ENCODE results near the gene SLC38A2.
"Not testable (repeated sequence)": the region's sequence is repeated elsewhere in the genome, so short reads cannot be mapped to it uniquely, and the experiment has no call there.

SLC38A2 gene

GRCh38 chr12:46400406-46400805 is 27.8 kb upstream of the SLC38A2 start:
- Histone ChIP-seq H3K36me3 (replicated peaks; ENCODE audit: insufficient read depth, low read length) (no peaks in the 10 kb centered on the region), H3K9me3 (replicated peaks; ENCODE audit: insufficient read depth, low read length) (no peaks in the 10 kb centered on the region), H3K9ac (ENCODE audit: low read length) (no peak overlapping the region), H3K27ac (ENCODE audit: low read length) (no peak overlapping the region), H3K4me1 (ENCODE audit: low read length) (peaks cover 30% of the 10 kb centered on the region), H3K9me2 (replicated peaks; ENCODE audit: insufficient read depth, low read length) (no peaks in the 10 kb centered on the region), H3K4me3 (ENCODE audit: low read length) (no peak overlapping the region), H3K27me3 (replicated peaks; ENCODE audit: insufficient read depth, low read length) (no peaks in the 10 kb centered on the region), H3K4me2 (ENCODE audit: low read depth, low read length) (no peak overlapping the region), H3K79me2 (ENCODE audit: low read length) (no peaks in the 10 kb centered on the region), H3F3A (ENCODE audit: insufficient read depth, low read length) (peaks cover 15% of the 10 kb centered on the region; the same call in 1 of the 2 replicates), H4K20me1 (ENCODE audit: insufficient read depth, low read length) (no peaks in the 10 kb centered on the region), H2AFZ (ENCODE audit: low read length) (no peak overlapping the region)
- TF ChIP-seq EZH2phosphoT487 (IDR thresholded peaks at IDR 0.05; ENCODE audit: low read length) (no peak), EZH2 (optimal IDR thresholded peaks at IDR 0.05; ENCODE audit: low read depth, low read length) (no peak)
- TF ChIP-seq, protein P1, sequence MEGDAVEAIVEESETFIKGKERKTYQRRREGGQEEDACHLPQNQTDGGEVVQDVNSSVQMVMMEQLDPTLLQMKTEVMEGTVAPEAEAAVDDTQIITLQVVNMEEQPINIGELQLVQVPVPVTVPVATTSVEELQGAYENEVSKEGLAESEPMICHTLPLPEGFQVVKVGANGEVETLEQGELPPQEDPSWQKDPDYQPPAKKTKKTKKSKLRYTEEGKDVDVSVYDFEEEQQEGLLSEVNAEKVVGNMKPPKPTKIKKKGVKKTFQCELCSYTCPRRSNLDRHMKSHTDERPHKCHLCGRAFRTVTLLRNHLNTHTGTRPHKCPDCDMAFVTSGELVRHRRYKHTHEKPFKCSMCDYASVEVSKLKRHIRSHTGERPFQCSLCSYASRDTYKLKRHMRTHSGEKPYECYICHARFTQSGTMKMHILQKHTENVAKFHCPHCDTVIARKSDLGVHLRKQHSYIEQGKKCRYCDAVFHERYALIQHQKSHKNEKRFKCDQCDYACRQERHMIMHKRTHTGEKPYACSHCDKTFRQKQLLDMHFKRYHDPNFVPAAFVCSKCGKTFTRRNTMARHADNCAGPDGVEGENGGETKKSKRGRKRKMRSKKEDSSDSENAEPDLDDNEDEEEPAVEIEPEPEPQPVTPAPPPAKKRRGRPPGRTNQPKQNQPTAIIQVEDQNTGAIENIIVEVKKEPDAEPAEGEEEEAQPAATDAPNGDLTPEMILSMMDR (IDR thresholded peaks at IDR 0.05; ENCODE audit: low read length) = no peak
- DNase-seq = no peak

DNA sequence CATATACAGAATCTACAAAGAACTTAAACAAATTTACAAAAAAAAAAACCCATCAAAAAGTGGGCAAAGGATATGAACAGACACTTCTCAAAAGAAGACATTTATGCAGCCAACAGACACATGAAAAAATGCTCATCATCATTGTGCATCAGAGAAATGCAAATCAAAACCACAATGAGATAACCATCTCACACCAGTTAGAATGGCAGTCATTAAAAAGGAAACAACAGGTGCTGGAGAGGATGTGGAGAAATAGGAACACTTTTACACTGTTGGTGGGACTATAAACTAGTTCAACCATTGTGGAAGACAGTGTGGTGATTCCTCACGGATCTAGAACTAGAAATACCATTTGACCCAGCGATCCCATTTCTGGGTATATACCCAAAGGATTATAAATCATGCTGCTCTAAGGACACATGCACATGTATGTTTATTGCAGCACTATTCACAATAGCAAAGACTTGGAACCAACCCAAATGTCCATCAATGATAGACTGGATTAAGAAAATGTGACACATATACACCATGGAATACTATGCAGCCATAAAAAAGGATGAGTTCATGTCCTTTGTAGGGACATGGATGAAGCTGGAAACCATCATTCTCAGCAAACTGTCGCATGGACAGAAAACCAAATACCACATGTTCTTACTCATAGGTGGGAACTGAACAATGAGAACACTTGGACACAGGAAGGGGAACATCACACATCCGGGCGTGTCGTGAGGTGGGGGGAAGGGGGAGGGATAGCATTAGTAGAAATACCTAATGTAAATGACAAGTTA is 27.1 kb upstream of the SLC38A2 start:
- Histone ChIP-seq H3F3A (ENCODE audit: insufficient read depth, low read length) (peaks cover 15% of the 10 kb centered on the region; the same call in 1 of the 2 replicates), H3K4me1 (ENCODE audit: low read length) (peaks cover 25% of the 10 kb centered on the region), H3K27ac (ENCODE audit: low read length) (peak overlapping the region; percentile 37; the same call in 1 of the 2 replicates)
- H3K9ac ChIP-seq (ENCODE audit: low read length); H4K20me1 ChIP-seq (ENCODE audit: insufficient read depth, low read length); H3K9me2 ChIP-seq (replicated peaks; ENCODE audit: insufficient read depth, low read length); H3K27me3 ChIP-seq (replicated peaks; ENCODE audit: insufficient read depth, low read length); H3K4me2 ChIP-seq (ENCODE audit: low read depth, low read length); H3K4me3 ChIP-seq (ENCODE audit: low read length); H2AFZ ChIP-seq (ENCODE audit: low read length); H3K36me3 ChIP-seq (replicated peaks; ENCODE audit: insufficient read depth, low read length); H3K79me2 ChIP-seq (ENCODE audit: low read length); H3K9me3 ChIP-seq (replicated peaks; ENCODE audit: insufficient read depth, low read length): not testable (repeated sequence)
- peak; percentile 51 for DNase-seq

DNA sequence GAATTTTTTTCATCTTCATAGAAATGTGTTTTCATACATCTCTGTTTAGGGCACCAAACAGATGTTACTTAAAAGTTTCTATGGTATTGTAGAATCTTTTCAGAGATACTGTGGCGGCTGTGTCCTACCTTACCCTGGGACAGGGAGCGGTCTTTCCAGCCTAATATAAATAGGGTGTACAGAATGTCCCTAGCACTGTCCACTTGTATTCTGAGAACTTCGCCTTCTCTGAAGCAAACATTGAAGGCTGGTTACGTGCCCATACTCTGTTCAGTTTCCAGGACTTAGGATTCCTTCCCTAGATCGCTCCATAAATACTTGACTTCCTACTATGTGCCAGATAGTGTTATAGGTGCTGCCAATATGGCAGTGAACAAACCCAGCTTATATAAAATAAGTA is 24.3 kb upstream of the SLC38A2 start:
- no peaks in the 10 kb centered on the region; the same call in 1 of the 2 replicates for H3F3A ChIP-seq (ENCODE audit: insufficient read depth, low read length)
- no peak overlapping the region for H3K4me3 ChIP-seq (ENCODE audit: low read length)
- no peak for DNase-seq
- H4K20me1 ChIP-seq (ENCODE audit: insufficient read depth, low read length) = no peaks in the 10 kb centered on the region
- H3K4me2 ChIP-seq (ENCODE audit: low read depth, low read length) = no peak overlapping the region
- H2AFZ ChIP-seq (ENCODE audit: low read length) = no peak overlapping the region
- H3K36me3 ChIP-seq (replicated peaks; ENCODE audit: insufficient read depth, low read length) = no peaks in the 10 kb centered on the region
- H3K9me3 ChIP-seq (replicated peaks; ENCODE audit: insufficient read depth, low read length) = no peaks in the 10 kb centered on the region
- no peaks in the 10 kb centered on the region for H3K9me2 ChIP-seq (replicated peaks; ENCODE audit: insufficient read depth, low read length)
- H3K4me1 ChIP-seq (ENCODE audit: low read length) = peaks cover 20% of the 10 kb centered on the region
- H3K27ac ChIP-seq (ENCODE audit: low read length) = no peak overlapping the region
- no peaks in the 10 kb centered on the region for H3K79me2 ChIP-seq (ENCODE audit: low read length)
- H3K27me3 ChIP-seq (replicated peaks; ENCODE audit: insufficient read depth, low read length) = no peaks in the 10 kb centered on the region
- no peak overlapping the region for H3K9ac ChIP-seq (ENCODE audit: low read length)
- no peak for TF ChIP-seq EZH2 (optimal IDR thresholded peaks at IDR 0.05; ENCODE audit: low read depth, low read length)
- TF ChIP-seq EZH2phosphoT487 (IDR thresholded peaks at IDR 0.05; ENCODE audit: low read length) = no peak
- TF ChIP-seq, protein P1 (IDR thresholded peaks at IDR 0.05; ENCODE audit: low read length) = no peak

DNA sequence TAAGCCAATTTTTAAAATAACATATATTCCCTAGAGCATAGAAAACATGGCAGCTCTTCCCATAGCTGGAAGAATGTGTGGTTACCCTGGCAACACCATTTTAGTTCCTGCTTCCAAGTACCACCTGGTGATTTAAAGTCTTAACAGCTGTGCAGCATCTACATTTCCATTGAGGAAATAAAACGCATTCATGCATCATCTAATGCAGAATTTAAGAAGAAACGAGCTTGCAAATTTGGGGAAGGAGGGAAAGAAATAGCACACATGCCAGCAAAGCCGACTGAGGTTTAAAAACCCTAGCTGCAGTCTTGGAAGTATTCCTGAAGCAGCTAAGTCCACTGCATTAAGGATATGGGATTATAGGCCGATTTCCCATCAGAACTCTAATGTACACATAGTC is 22.8 kb upstream of the SLC38A2 start:
- H3K27ac ChIP-seq (ENCODE audit: low read length) = no peak overlapping the region

More for the DNA sequence above, 22.8 kb upstream of the SLC38A2 start:
- no peaks in the 10 kb centered on the region for H3K79me2 ChIP-seq (ENCODE audit: low read length)
- H3F3A ChIP-seq (ENCODE audit: insufficient read depth, low read length) = peaks cover 4% of the 10 kb centered on the region
- peaks cover 33% of the 10 kb centered on the region for H3K4me1 ChIP-seq (ENCODE audit: low read length)
- no peak overlapping the region for H2AFZ ChIP-seq (ENCODE audit: low read length)
- no peaks in the 10 kb centered on the region for H4K20me1 ChIP-seq (ENCODE audit: insufficient read depth, low read length)
- H3K9ac ChIP-seq (ENCODE audit: low read length) = no peak overlapping the region
- H3K9me3 ChIP-seq (replicated peaks; ENCODE audit: insufficient read depth, low read length) = no peaks in the 10 kb centered on the region
- TF ChIP-seq EZH2 (optimal IDR thresholded peaks at IDR 0.05; ENCODE audit: low read depth, low read length) (no peak), EZH2phosphoT487 (IDR thresholded peaks at IDR 0.05; ENCODE audit: low read length) (no peak)
- TF ChIP-seq, protein P1 (IDR thresholded peaks at IDR 0.05; ENCODE audit: low read length) = no peak
- no peaks in the 10 kb centered on the region for H3K27me3 ChIP-seq (replicated peaks; ENCODE audit: insufficient read depth, low read length)
- no peaks in the 10 kb centered on the region for H3K9me2 ChIP-seq (replicated peaks; ENCODE audit: insufficient read depth, low read length)
- no peaks in the 10 kb centered on the region for H3K36me3 ChIP-seq (replicated peaks; ENCODE audit: insufficient read depth, low read length)
- no peak overlapping the region for H3K4me2 ChIP-seq (ENCODE audit: low read depth, low read length)
- H3K4me3 ChIP-seq (ENCODE audit: low read length) = no peak overlapping the region
- no peak for DNase-seq
